Measurements from ENCODE around the gene RBM43.
"Not testable (repeated sequence)": the region's sequence is repeated elsewhere in the genome, so short reads cannot be mapped to it uniquely, and the experiment has no call there.

DNA sequence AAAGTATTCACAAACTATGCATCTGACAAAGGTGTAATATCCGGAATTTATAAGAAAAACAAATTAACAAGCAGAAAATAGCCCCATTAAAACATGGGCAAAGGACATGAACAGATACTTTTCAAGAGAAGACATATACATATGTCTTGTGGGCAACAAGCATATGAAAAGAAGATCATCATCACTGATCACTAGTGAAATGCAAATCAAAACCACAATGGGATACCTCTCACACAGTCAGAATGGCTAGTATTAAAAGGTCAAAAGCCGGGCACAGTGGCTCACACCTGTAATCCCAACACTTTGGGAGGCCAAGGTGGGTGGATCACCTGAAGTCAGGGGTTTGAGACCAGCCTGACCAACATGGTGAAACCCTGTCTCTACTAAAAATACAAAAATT is 28.4 kb downstream of the RBM43 start:
- not testable (repeated sequence) for TF ChIP-seq CTCF, POLR2A (IDR thresholded peaks at IDR 0.05)

Measured in vagina (tissue), 2 donors.